Measurements from ENCODE around the gene GPATCH1.

Gene GPATCH1

DNA sequence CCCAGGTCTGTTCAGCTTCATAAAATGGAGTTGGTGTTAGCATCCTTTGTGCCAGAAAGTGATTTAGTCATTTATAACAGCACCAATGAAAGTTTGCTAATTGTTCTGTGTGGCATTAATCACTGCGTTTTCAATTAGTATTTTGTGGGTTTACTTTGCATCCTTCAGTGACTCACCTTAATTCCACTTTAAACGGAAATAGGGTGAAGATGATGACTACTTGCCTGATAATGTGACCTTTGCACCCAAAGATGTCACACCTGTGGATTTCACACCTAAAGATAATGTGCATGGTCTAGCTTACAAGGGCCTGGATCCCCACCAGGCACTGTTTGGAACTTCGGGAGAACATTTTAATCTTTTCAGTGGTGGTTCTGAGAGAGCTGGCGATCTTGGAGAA lies 15.0 kb downstream of the GPATCH1 start:
- DNase-seq (ENCODE audit: low spot score), result no peak
- in situ Hi-C loops (cut with MboI; ENCODE audit: low sequenced_read_pairs, unreplicated experiment), result no loop called here
- TF ChIP-seq, protein P1, sequence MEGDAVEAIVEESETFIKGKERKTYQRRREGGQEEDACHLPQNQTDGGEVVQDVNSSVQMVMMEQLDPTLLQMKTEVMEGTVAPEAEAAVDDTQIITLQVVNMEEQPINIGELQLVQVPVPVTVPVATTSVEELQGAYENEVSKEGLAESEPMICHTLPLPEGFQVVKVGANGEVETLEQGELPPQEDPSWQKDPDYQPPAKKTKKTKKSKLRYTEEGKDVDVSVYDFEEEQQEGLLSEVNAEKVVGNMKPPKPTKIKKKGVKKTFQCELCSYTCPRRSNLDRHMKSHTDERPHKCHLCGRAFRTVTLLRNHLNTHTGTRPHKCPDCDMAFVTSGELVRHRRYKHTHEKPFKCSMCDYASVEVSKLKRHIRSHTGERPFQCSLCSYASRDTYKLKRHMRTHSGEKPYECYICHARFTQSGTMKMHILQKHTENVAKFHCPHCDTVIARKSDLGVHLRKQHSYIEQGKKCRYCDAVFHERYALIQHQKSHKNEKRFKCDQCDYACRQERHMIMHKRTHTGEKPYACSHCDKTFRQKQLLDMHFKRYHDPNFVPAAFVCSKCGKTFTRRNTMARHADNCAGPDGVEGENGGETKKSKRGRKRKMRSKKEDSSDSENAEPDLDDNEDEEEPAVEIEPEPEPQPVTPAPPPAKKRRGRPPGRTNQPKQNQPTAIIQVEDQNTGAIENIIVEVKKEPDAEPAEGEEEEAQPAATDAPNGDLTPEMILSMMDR (IDR thresholded peaks at IDR 0.05; ENCODE audit: borderline replicate concordance, control extremely low read depth, extremely low read depth, insufficient read depth, missing control alignments), result no peak

DNA sequence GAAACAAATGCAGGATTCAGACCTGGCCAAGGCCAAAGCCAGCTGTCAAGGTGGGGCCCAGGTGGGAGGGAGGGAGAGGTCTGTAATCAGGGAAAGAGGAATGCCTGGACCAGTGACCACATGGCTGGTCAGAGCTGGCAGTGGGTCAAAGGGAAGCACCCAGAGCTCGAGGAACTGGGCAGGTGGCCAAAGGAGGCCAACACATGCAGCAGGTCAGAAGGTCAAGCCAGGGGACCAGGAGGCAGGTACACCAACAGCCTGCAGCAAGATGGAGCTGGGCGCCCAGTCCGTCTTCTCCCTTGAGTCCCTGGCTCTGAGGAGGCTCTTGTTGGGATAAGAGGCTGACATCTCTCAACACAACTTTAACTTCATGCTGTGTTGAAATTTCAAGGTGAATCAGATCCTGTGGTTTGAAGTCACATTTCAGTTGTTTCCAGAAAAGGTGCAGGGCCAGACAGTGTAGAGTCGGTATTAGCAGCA lies 17.1 kb downstream of the GPATCH1 start:
- TF ChIP-seq, protein P1 (IDR thresholded peaks at IDR 0.05; ENCODE audit: borderline replicate concordance, control extremely low read depth, extremely low read depth, insufficient read depth, missing control alignments), result no peak
- in situ Hi-C loops (cut with MboI; ENCODE audit: low sequenced_read_pairs, unreplicated experiment), result no loop called here
- DNase-seq (ENCODE audit: low spot score), result no peak

DNA sequence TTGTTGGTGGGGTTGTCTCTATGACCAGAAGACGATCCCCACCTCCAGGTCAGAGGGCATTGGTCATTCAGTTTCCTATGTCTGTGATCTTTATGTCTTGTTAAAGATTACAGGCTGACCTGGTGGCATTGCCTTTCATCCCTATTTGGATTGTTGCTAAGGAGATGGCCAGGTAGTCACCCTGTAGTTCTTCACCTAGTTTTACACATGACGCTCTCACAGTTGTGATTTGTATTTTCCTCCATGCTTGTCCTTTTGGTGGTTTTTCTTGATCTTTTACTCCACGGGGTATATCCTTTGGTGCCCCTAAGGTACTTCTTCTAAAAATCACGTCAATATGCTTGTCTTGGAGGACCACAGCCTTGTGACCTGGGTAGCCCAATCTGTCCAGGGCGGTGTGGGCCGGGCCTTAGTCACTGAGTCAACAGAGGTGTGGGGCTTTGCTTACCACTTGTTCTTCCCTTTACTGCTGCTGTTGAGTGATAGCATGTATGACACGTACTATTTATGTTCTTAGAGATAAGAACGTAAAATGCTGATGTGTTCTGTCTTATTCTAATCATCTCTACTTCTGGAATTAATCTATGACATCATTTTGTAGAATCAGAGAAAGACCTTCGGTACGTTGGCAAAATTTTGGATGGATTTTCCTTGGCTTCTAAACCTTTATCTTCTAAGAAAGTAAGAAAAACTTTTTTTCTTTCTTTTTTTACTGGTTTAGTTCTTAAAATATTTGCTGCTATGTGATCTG lies 20.1 kb downstream of the GPATCH1 start:
- DNase-seq (ENCODE audit: low spot score), result no peak
- in situ Hi-C loops (cut with MboI; ENCODE audit: low sequenced_read_pairs, unreplicated experiment), result no loop called here

DNA sequence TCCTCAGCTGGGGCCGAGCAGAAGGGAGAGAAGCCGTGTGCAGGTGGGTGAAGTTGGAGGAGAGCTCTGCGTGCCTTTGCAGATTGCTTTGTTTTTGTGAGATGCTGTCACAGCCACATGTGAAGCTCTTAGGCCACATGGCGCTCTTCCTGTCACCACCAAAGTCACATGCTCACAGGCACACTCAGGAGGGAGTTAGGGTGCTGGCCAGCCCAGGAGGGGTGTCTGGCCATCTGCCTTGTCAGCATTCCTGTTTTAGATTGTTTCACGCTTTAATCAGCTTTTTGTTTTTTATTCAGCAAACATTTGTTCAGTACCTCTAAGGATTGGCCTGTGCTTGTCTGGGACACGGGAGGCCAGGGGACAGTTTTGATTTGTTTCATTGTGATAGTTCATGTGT lies 21.9 kb downstream of the GPATCH1 start:
- TF ChIP-seq, protein P1 (IDR thresholded peaks at IDR 0.05; ENCODE audit: borderline replicate concordance, control extremely low read depth, extremely low read depth, insufficient read depth, missing control alignments), result no peak
- in situ Hi-C loops (cut with MboI; ENCODE audit: low sequenced_read_pairs, unreplicated experiment), result no loop called here
- no peak for DNase-seq (ENCODE audit: low spot score)

More for the DNA sequence above, 20.1 kb downstream of the GPATCH1 start:
- TF ChIP-seq, protein P1 (IDR thresholded peaks at IDR 0.05; ENCODE audit: borderline replicate concordance, control extremely low read depth, extremely low read depth, insufficient read depth, missing control alignments), result no peak

DNA sequence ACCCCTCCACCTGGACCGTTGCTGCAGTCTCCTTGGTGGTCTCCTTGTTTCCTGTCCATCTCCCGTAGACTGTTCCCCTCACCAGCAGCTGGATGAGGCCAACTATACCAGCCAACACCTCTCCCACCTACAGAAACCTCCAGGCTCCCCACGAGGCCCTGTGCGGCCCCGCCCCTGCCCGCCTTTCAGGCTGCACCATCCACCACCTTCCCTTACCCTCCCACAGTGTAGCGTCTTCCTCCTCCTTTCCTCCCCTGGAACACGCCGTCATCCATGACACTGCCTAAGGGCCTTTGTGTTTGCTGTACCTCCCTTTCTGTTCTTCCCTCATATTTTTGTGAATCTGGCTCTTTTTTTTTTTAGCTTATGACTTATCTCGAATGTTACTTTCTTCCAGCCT lies 27.2 kb downstream of the GPATCH1 start:
- in situ Hi-C loops (cut with MboI; ENCODE audit: low sequenced_read_pairs, unreplicated experiment), result no loop called here
- no peak for DNase-seq (ENCODE audit: low spot score)
- TF ChIP-seq, protein P1 (IDR thresholded peaks at IDR 0.05; ENCODE audit: borderline replicate concordance, control extremely low read depth, extremely low read depth, insufficient read depth, missing control alignments), result no peak

DNA sequence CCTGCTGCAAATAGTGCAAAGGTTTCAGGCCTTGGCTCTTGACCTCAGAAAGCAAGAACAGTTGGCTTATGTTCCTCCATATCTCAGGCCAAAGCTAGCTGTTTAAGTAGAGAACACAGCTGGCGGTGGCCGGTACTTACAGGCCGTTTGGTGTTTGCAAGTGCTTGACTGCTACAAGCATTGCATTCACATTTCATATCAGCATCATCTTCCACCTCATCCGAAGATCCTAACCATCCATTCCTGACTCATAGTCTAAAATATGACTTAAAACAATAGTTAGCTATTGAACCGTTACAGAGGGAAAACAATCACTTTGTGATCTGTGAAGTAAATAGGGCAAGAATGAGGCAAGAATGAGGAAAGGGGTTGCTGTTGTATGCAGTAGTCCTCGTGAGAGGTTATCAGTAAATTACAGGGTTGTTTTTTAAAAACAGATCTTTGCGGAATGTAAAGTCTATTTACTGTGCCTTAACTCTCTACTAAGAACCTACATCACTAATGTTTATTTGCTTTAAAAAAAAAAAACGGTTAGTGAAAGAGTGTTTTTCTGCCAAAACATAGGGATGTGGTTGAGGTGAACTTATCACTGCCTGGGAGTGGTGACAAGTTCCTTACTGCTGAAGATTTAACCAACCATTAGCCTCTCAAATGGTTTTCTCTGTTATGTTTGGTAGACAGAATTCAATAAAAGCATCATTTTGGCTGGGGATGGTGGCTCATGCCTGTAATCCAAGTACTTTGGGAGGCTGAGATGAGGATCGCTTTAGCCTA lies 29.3 kb downstream of the GPATCH1 start:
- TF ChIP-seq, protein P1 (IDR thresholded peaks at IDR 0.05; ENCODE audit: borderline replicate concordance, control extremely low read depth, extremely low read depth, insufficient read depth, missing control alignments), result no peak
- in situ Hi-C loops (cut with MboI; ENCODE audit: low sequenced_read_pairs, unreplicated experiment), result loop anchor here (10.0 kb wide), 1 partner anchor 136 kb away; the partner anchor contains the start of genes CEP89 and FAAP24

More for the DNA sequence above, 29.3 kb downstream of the GPATCH1 start:
- no peak for DNase-seq (ENCODE audit: low spot score)

Measured in GM13976 (cell line).